GM18499 (cell line): Measurements from ENCODE around the gene PDE4D.
"Not testable (repeated sequence)": the region's sequence is repeated elsewhere in the genome, so short reads cannot be mapped to it uniquely, and the experiment has no call there.

Experiments used
- ATAC-seq: cut with Tn5 transposase; IDR thresholded peaks from one replicate; pipeline ENCODE4 v1.9.1; 2021; ENCODE audit warnings: moderate number of reproducible peaks; ENCODE audit not compliant: insufficient read depth, unreplicated experiment

The PDE4D gene

DNA sequence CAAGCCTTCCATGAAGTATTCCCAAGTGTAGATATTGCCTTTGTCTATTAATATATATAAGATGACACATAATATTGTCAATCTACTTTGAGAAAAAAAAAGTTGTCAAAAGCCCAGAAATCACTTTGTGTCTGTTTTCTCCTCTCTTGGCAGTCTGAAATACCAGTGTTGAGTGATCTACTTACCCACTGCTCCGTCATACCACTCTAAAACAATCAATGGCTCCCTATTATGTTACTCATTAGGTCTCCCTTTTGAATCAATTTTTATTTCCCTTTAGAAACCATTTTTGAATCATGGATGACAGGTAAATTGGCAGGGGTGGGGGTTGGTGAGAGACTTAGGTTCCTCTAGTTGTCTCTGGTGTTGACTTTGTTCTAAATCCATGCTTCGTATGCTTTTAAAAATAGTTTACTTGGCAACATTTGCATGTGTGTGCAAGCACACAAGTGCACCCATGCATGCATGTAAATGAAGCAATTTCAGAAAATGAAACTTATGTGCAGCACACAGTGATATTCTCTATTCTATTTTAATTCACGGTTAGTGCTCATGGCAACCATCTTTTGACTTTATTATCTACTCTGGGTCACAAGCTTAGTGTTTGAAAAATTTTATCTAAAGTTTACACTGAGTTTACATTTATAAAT is 931.8 kb downstream of the PDE4D start:
- ATAC-seq = peak; percentile 63

DNA sequence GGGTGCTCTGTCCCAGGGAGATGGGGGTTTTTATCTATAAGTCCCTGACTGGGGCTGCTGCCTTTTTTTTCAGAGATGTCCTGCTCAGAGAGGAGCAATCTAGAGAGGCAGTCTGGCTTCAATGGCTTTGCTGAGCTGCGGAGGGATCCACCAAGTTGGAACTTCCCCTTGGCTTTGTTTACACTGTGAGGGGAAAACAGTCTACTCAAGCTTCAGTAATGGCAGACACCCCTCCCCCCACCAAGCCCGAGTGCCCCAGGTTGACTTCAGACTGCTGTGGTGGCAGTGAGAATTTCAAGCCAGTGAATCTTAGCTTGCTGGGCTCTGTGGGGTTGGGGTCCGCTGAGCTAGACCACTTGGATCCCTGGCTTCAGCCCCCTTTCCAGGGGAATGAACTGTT is 934.8 kb downstream of the PDE4D start:
- ATAC-seq = no peak

DNA sequence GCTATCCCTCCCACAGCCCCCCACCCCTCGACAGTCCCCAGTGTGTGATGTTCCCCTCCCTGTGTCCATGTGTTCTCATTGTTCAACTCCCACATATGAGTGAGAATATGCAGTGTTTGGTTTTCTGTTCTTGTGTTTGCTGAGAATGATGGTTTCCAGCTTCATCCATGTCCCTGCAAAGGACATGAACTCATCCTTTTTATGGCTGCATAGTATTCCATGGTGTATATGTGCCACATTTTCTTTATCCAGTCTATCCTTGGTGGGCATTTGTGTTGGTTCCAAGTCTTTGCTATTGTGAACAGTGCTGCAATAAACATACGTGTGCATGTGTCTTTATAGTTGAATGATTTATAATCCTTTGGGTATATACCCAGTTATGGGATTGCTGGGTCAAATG is 940.3 kb downstream of the PDE4D start:
- not testable (repeated sequence) for ATAC-seq

DNA sequence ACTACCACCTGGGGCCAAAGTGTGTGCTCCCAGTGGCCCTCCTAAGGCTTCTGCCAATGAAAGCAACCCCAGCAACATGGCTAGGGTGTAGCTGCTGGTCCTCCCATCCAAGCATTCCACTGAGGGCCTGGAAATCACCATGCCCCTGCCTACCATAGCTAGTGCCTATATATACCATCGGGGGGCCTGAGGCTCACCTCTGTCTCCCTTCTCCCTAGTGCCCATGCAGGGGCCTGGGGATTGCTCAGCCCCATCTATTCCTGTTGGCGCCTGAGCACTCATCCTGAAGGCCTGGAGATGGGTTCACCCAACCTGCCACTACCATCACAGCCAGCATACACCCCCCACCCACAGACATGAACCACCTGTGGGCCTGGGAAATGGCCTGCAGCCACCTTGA is 943.3 kb downstream of the PDE4D start:
- no peak for ATAC-seq

DNA sequence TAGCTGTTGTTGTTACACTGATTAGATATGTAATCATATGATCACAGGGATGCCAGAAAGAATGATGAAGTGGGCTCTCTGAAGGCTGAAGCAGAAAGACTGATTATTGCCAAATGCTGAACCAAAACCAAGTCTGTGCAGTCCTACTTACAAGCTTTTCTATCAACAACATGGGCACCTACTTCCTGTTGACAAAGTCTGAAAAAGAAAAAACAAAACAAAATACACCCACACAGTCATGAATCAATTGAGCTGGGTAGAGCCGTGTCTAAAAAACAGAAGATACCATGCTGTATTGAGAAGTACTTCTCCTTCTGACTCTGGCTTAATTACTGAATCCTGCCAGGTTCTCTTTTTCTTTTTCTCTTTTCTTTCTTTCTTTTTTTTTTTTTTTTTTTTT is 947.3 kb downstream of the PDE4D start:
- no peak for ATAC-seq

DNA sequence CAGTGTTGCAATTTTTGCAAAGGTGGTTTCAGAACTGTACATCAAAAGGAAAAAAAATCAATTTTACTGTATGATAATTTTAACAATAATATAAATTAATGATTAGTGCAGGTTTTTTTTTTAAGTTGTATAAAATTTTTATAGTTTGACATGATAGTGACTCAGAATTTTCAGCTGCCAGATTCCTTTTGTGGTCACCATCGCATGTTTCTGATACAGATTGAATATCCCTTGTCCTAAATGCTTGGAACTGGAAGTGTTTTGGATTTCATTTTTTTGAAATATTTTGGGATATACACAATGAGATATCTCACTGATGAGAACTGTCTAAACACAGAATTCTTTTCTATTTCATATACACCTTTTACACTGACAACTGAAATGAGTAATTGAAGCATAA is 949.3 kb downstream of the PDE4D start:
- no peak for ATAC-seq

DNA sequence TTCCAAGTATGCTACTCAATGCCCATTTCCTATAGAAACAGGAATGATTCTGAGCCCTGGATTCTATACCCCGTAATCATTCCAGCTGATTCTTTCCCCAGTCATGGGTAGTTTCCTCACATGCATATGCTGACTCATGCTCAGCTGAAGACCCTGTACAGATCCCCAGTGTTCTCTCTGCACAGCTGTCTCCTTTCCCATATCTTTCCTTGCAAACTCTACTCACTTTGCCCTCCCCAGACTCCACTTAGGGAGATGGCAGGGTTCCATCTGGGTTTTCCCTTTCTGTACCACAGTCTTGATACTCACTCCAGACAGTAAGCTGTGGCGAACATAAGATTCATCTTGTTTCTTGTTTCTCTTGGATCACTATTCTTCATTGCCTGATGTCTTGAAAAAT is 953.1 kb downstream of the PDE4D start:
- ATAC-seq = no peak

DNA sequence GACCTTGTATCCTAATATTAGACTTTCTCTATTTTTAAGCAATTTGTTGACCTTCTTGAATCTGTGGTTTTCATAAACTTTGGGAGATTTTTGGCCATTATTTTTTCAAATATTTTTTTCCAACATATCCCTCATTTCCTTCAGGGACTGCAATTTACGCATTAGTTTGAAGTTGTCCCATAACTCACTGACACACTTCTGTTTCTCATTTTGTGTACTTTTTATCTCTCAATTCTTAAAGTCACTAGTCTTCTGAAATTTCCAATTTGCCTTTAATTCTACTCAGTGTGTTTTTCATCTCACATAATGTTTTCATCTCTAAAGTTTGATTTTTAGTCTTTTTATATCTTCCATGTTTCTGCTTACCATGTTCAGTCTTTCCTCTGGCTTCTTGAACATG is 953.9 kb downstream of the PDE4D start:
- ATAC-seq = no peak

DNA sequence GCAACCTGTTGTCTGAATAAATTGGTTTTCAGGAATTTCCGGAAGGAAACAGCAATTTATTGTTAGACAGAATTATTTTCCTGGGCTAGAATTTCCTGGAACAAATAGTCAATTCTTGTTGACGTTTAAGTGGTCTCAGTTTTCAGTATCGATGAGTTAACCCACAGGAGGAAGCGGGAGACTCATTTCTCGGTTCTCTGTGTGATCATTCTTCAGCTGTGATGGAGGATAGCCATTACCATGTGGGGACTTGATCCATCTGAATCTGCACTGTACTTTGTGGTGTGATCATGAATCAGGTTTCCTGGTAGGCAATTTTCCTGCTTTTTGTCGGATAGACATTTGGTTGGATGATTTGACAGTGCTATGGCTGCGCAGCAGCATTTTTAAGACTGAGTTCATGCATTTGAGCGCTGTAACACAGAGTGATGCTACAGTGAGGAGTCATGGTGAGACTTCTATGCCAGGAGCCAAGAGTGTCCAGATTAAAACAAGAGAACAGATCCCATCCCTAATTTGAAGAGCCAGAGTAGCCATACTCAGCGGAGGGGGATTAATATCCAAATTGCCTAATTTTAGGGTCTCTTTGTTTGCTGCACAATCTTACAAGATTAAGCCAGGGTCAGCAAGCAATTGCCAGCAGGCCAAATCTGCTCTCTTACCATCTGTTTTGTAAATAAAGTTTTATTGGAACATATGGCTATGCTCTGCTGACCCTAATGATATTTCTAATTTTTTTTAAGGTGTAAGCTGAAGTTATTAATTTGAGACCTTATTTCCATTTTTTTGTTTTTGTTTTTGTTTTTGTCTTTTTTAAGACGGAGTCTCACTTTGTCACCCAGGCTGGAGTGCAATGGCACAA is 954.7 kb downstream of the PDE4D start:
- ATAC-seq = no peak

DNA sequence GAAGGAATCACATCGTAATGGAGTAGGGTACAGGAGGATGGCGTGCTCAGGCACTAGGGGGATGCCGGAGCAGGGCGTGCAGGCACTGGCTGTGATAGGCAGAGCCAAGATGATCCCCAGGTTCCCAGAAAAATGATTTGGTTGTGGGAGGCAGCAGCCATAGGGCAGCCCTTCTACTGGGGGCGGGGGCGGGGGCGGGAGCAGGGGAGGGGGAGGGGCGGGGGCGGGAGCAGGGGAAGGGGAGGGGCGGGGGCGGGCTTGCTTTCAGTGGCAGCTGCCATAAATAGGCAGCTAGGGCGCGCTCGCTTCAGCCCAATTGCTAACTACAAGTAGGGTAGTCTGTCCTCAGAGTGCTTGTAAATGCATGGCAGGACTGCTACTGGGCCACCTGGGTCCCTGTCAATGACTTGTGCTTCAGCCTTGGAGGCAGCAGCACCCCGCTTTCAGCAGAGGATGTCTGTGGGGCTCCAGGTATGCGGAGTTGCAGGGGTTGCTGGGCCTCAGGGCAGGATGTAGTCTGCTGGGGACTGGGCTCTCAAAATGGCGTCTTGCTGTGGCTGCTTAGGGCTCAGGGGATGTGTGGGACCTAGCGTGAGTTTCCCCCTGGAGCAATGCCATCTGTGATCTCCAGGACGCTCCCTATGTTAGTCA is 956.4 kb downstream of the PDE4D start:
- ATAC-seq = no peak

DNA sequence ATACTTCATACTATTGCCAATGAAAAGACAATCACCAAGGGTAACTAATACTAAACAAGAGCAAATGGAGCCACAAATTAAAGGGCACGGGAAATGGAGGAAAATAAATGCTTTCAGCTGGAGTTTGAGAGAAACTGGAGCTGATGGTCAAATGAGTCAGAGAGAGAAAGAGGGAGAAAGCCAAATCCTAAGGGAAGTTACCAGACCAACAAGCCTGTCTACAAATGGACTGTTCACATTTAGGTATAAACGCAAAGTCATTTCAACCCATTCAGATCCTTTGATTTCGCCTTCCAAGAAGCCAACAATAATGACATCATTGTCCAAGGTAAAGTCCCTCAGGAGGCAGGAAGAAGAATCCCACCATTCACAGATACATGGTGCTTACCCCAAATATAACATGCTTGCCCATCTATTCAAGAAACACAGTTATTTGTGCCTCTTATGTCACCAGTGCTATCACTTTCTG is 958.9 kb downstream of the PDE4D start:
- no peak for ATAC-seq

DNA sequence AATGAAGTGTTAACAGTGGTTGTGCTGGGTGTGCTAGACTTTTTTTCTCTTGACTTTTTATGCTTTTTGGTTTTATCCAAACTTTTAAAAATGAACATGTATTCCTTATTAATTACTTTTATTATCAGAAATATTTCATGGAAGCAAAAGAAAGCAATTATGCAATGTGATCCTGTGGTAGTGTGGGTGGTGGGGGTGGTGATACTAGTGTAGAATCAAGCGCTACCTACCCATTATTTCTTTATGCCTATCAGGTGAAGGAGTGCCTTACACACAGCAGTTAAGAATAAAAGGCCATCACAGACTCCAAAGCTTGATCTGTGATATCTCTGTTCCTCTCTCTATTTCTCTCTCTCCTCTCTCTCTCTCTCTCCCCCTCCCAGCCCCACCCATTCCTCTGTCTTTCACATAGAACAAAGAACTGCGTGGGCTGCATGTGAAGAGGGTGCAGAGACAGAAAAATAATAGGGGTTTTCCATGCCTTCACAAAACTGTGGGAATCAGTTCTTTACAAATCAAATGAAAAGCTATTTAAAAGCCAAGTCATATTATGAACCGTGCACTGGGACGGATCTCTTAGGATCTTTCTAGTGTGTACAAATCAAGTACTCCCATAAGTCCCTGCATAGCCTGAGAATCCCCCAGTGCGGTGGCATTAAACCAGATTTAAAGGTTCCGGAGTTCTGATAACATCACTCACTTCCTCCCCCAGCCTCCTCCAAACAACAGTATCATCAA is 959.5 kb downstream of the PDE4D start:
- ATAC-seq = no peak

DNA sequence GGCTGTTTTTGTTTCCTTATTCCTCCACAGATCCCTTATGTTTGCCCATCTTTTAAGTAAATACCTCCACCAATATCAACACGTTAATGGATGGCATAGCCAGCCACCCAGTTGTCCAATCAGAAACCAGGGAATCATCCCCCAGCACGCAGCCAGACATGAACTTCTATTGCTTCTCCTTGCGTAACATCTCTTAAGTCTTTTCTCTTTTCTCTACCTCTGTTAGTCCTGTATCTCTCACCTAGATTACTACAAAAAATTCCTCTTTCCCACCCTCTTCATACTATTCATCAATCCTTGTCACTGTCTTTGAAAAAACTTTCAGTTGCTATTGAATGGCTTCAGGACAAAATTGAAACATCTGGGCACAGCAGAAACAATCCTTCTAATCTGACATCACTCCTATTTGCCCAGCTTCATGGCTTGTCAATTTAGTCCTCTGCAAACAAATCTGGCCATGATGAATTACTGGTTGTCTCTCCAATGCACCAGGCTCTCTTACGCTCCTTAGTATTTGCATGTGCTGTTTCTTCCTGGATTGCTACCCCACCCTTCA is 961.4 kb downstream of the PDE4D start:
- no peak for ATAC-seq

DNA sequence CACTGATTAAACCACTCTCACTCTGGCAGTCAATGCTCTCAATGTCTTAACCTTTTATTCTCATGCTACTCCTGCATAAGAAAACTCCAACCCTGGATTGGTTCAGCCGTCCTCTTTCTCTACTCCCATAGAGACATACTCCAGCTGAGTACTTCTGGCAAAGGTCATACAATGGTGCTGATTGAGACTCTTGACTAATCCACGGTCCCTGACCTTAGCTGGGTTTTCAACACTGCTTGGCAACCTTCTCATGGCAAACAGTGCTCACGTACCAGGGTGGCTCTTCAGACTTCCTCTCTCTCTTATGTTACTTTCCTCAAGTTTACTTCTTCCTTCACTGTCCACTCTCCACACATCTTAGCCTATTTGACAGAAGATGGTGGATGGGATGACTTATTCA is 963.0 kb downstream of the PDE4D start:
- no peak for ATAC-seq

DNA sequence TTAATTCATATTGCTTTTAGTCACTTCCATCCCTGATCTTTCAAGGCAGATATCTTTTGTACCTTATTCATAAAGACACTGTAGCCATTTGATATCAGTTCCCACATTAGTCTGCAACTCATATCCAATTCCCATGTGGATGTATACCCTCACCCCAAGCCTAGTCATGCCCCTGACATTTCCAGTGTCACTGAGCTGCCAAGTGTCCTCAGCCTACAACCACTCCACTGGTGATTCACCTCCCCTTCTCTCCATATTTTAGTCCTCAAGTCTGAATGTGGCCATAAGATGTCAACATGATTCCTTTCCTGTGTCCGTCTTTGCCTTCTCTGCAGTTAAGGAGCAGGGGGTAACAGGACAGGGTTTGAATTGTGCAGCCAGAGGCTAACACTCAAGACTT is 963.8 kb downstream of the PDE4D start:
- no peak for ATAC-seq

DNA sequence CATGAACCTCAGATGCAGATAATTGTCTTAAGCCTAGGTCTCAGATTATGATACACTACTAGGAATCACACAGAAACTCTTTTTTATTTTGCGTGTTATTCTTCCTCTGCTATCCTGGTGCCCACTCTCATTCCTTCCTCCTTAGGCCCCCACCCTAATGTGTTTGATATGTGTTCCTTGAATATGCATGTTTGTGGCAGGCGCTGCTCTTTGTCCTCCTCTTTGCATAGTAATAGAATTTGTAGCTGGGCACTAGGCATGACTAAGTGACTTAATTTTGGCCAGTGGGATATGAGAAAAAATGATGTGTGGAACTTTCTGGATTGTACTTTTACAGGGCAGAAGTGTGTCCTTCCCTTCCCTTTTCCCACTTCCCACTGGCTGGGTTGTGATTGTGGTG is 965.6 kb downstream of the PDE4D start:
- ATAC-seq = no peak

DNA sequence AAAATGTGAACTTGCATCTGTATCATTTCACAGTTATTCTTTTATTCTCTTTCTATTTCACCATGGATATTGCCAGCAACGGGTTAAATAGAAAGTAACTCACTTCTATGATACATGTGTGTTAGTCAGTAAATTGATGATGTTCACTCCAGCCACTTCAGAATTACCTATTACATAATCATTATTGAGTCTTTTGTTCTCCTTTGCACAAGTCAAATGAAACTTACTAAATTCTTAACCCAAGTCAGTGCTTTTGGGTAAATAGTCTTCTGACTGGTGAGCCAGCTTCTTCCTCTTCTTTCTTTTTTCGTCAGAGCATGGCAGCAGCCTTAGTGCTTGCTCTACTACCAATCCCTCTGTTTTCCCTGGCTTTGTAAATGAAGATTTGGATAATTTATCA is 966.3 kb downstream of the PDE4D start:
- ATAC-seq = no peak

DNA sequence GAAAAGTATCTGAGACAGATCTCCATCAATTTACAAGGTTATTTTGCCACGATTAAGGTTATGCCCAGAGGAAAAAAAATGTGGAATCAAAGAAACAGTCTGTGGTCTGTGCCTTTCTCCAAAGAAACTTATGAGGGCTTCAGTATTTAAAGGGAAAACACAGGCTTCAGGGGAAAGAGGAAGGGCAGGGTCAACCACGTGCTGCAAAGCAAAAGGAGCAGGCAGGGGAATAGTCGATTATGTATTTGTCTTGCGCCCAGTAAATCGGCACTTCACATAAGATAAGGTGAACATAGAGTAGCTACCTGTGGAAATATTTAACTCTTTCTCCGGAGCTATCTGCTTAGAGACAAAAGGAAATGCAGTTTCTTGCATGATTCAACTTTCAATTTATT is 967.0 kb downstream of the PDE4D start:
- no peak for ATAC-seq

DNA sequence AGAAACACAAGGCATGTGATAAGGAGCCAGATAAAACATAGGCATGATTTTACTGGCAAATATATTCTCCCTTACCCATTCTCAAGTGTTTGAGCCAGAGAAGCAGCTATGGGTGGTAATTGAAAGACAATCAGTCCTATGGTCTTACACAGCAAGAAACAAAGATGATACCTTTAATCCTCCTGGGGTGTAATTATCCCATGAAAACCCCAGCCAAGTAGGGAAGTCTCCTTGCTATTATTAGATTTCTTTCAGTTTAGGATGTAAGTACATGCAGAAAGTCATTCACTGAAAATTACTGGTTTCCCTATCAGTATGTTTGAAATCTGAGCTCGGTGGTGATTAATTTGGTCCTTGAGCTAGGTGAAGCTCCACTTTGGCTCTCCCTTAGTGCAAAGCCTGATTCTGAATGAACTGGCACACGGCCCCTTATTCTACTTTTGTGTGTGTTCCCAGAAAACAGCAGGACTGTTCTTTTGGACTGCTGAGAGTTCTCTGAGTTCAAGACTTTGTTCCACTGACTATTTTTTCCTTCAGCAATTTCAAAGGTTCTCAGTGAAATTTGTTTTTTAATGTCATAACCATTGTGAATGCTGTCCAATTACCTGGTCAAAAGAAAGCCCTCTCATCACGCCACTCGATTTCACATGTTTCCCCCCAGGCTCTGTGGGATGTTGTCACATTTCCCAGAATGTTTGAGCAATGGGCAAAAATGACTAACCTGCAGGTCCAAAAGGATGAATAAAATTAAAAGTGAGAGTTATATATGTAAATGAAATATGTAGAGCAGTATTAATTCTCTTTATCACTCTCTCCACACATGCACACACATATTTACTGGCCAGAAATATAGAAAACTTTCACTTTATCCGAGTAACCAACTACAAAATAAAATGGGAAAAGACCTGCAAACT is 967.6 kb downstream of the PDE4D start:
- no peak for ATAC-seq
